AG09309 (cell line): Measurements from ENCODE around the gene ID2.

Experiments
- DNase-seq: peaks from one replicate; pipeline ENCODE4 v3.0.0-alpha.2; 2010; ENCODE audit warnings: low read depth
- H3K4me3 ChIP-seq: 2 replicates; pipeline ENCODE4 v1.5.1; 2011; ENCODE audit warnings: mild to moderate bottlenecking, low read depth, low read length, moderate library complexity; ENCODE audit not compliant: control insufficient read depth
- CTCF ChIP-seq: IDR thresholded peaks from 2 replicates; pipeline ENCODE4 v1.5.1; 2011; ENCODE audit warnings: mild to moderate bottlenecking, low read depth, low read length, inconsistent platforms; ENCODE audit not compliant: insufficient read depth, control insufficient read depth; ENCODE audit errors: missing control alignments

The ID2 gene

DNA sequence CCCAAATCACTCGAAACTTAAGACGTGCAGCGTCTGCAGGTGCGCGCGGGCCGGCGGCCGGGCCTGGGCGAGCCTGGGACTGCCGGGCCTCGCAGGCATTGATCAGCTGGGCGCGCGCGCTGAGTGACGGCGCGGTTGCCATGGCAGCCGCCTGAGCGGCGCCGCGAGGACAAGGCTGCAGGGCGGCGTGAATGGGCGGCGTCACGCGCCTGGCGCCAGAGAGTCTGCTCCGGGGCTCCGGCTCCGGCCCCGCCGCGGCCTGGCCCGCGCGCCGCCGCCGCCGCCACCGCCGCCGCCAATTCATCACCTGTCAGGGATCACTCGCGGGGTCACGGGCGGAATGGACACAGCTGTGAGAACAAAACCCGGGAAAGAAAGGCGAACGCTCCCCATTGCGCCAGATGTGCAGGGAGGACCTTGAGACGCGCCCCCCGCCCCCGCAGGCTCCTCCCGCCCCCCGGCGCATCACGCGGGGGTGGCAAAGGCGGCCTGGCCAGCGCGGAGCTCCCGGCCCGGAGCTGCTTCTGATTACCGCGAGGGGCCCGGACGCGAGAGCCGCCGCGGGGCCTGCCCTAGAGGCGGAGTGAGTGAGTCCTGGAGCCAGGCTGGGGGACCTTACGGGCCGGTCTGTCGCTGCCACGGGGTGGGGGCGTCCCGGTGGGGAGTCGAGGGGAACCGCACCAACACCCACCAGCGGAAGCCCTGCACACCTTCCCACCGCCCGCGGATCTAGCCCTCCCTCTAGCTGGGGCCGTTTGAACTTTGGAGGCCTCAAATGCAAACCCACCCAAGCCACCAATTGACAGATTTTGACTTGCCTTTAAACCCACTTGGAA lies 2.9 kb upstream of the ID2 start:
- peak; percentile 77 for DNase-seq
- no peak for TF ChIP-seq CTCF
- peak overlapping the region; percentile 68 for H3K4me3 ChIP-seq

GRCh38 chr2:8679567-8679826 lies 2.4 kb upstream of the ID2 start:
- no peak for TF ChIP-seq CTCF
- no peak for DNase-seq
- peak overlapping the region; percentile 68 for H3K4me3 ChIP-seq

GRCh38 chr2:8679827-8680731 lies 1.8 kb upstream of the ID2 start:
- no peak for TF ChIP-seq CTCF
- DNase-seq: no peak
- peak overlapping the region; percentile 68 for H3K4me3 ChIP-seq

GRCh38 chr2:8680822-8681760 lies 765 bp upstream of the ID2 start:
- peak; percentile 77 for DNase-seq
- no peak for TF ChIP-seq CTCF
- H3K4me3 ChIP-seq: peak overlapping the region; percentile 55

DNA sequence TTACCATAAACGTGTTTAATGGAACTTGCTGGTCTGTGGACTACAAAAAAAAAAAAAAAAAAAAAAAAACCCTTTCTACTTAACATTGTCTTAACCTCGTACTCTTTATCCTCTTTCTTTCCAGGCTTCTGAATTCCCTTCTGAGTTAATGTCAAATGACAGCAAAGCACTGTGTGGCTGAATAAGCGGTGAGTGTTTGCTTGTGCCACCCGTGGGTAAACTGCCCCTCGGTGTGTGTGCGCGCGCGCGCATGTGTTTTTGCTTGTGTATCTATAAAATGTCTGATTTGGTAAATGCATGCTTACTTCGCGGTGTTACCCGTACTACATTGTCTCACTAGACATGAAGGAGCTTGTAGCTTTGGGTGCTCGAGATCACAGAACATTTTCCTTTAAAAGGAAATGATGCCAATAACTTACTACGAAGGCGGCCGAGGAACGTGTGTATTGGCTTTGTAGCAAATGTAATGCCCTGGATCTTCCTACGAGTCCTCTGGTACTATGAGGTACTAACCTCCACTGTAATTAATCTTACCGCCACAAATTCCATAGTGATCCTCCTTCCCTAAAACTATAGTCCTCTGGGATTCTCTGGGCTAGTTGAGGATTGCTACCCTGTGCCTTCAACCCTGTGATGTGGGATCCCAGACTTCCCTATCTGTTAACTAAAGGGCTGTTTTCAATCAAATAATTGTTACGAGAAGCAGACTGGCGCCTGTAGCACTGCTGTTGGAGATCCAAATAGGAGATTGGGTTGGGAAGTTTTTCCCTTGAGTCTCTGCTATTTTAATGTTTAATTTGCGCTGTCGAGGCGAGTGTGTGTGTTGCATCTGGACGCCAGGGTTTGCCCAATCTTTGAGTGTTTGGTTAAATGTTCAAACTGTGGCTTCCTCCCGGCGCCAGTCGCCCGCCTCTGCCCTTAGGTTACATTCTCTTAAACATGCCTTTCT lies 1.1 kb downstream of the ID2 start:
- TF ChIP-seq CTCF: no peak
- DNase-seq: no peak
- H3K4me3 ChIP-seq: peak overlapping the region; percentile 80
